ENCODE results near the gene MCUR1. TPM values are rescaled to one million over a fixed set of nuclear protein-coding genes. Genes with fewer than 3 reads are reported as not detected.
A peak's percentile ranks its signal among the peaks of the same experiment; 100 is the strongest.

Gene MCUR1
- total RNA-seq, 2 experiments from 2014 or later, result 34.8 to 38.0 TPM

- H3K9me3 Mint-ChIP-seq, result peaks cover 5% of the 10 kb centered on the region
- ChIA-PET POLR2A (no interaction called here), CTCF (interaction anchor here (0.7 kb wide), 1 partner anchor 144 kb away, joined by 3 read pairs; the partner anchor contains the start of gene NOL7)
- H3K36me3 Mint-ChIP-seq (ENCODE audit: low read depth), result peaks cover 2% of the 10 kb centered on the region
- intact Hi-C loops (cut with micrococcal nuclease), result no loop called here
- TF ChIP-seq CTCF (IDR thresholded peaks at IDR 0.05), result no peak
- H3K4me1 Mint-ChIP-seq (ENCODE audit: low read depth), result peaks cover 27% of the 10 kb centered on the region
- ATAC-seq, result no peak
- DNase-seq, result no peak
- H3K27ac Mint-ChIP-seq, result no peak overlapping the region
- H3K27me3 Mint-ChIP-seq, result no peaks in the 10 kb centered on the region
- no peak overlapping the region for H3K4me3 Mint-ChIP-seq
These were observed 55.3 kb downstream of the MCUR1 start for GRCh38 chr6:13759025-13759424.

- intact Hi-C loops (cut with micrococcal nuclease), result no loop called here
- POLR2A ChIA-PET, result interaction anchor here (1.0 kb wide), 1 partner anchor 11 kb away, joined by 4 read pairs; no protein-coding TSS in a partner anchor
- ATAC-seq, result no peak
- H3K9me3 Mint-ChIP-seq, result no peaks in the 10 kb centered on the region
- peaks cover 5% of the 10 kb centered on the region for H3K4me1 Mint-ChIP-seq (ENCODE audit: low read depth)
- H3K27me3 Mint-ChIP-seq, result no peaks in the 10 kb centered on the region
- CTCF ChIA-PET, result interaction anchor here (0.9 kb wide), 1 partner anchor 139 kb away, joined by 3 read pairs; the partner anchor contains the start of gene NOL7
- no peak overlapping the region for H3K27ac Mint-ChIP-seq
- H3K4me3 Mint-ChIP-seq, result no peak overlapping the region
- DNase-seq, result no peak
- H3K36me3 Mint-ChIP-seq (ENCODE audit: low read depth), result no peaks in the 10 kb centered on the region
- no peak for TF ChIP-seq CTCF (IDR thresholded peaks at IDR 0.05)
These were observed 59.7 kb downstream of the MCUR1 start for GRCh38 chr6:13754644-13755043.

DNA sequence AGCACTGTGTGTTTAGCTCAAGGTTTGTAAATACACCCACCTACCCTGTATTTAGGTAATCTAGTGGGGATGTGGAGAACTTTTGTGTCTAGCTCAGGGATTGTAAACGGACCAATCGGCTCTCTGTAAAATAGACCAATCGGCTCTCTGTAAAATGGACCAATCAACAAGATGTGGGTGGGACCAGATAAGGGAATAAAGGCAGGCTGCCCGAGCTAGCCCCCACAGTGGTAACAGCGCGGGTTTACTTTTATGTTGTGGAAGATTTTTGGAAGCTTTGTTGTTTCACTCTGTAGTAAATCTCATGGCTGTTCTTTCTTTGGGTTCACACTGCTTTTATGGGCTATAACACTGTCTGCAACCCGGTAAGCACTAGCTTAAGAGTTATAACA, 70.6 kb downstream of the MCUR1 start:
- Mint-ChIP-seq H3K27ac (no peak overlapping the region), H3K9me3 (peaks cover 2% of the 10 kb centered on the region), H3K27me3 (no peaks in the 10 kb centered on the region), H3K36me3 (ENCODE audit: low read depth) (no peaks in the 10 kb centered on the region), H3K4me1 (ENCODE audit: low read depth) (peaks cover 10% of the 10 kb centered on the region), H3K4me3 (no peak overlapping the region)
- intact Hi-C loops (cut with micrococcal nuclease), result no loop called here
- DNase-seq, result no peak
- ATAC-seq, result no peak
- no peak for TF ChIP-seq CTCF (IDR thresholded peaks at IDR 0.05)
- ChIA-PET POLR2A (interaction anchor here (0.6 to 0.7 kb wide), 2 partner anchors 11 to 19 kb away, joined by 3 to 4 read pairs; no protein-coding TSS in a partner anchor), CTCF (interaction anchor here (1.1 kb wide), 1 partner anchor 16 kb away, joined by 4 read pairs; no protein-coding TSS in a partner anchor)

DNA sequence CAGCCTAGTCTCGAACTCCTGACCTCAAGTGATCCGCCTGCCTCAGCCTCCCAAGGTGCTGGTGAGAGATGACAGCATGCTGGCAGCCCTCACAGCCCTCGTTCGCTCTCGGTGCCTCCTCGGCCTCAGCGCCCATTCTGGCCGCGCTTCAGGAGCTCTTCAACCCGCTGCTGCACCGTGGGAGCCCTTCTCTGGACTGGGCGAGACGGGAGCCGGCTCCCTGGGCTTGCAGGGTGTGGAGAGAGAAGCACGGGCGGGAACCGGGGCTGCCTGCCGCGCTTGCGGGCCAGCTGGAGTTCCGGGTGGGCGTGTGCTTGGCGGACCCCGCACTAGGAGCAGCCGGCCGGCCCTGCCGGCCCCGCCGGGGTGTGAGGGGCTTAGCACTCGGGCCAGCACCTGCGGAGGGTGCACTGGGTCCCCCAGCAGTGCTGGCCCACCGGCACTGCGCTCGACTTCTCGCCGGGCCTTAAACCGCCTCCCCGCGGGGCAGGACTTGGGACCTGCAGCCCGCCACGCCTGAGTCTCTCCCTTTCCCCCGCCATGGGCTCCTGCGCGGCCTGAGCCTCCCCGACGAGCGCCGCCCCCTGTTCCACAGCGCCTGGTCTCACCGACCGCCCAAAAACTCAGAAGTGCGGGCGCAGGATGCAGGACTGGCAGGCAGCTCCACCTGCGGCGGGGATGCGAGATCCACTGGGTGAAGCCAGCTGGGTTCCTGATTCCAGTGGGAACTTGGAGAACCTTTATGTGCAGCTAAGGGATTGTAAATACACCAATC, 71.2 kb downstream of the MCUR1 start:
- no peaks in the 10 kb centered on the region for H3K36me3 Mint-ChIP-seq (ENCODE audit: low read depth)
- intact Hi-C loops (cut with micrococcal nuclease), result no loop called here
- TF ChIP-seq CTCF (IDR thresholded peaks at IDR 0.05), result no peak
- DNase-seq, result no peak
- H3K27ac Mint-ChIP-seq, result no peak overlapping the region
- CTCF ChIA-PET, result interaction anchor here (1.1 kb wide), 1 partner anchor 16 kb away, joined by 4 read pairs; no protein-coding TSS in a partner anchor
- peak overlapping the region; percentile 24 for H3K4me3 Mint-ChIP-seq
- H3K9me3 Mint-ChIP-seq, result peaks cover 2% of the 10 kb centered on the region
- POLR2A ChIA-PET, result interaction anchor here (0.6 kb wide), 1 partner anchor 12 kb away, joined by 4 read pairs; no protein-coding TSS in a partner anchor
- H3K27me3 Mint-ChIP-seq, result no peaks in the 10 kb centered on the region
- no peak for ATAC-seq
- H3K4me1 Mint-ChIP-seq (ENCODE audit: low read depth), result peaks cover 10% of the 10 kb centered on the region

GRCh38 chr6:13741365-13741764, 73.0 kb downstream of the MCUR1 start:
- no peak for DNase-seq
- Mint-ChIP-seq H3K4me3 (no peak overlapping the region), H3K27me3 (no peaks in the 10 kb centered on the region), H3K36me3 (ENCODE audit: low read depth) (no peaks in the 10 kb centered on the region), H3K9me3 (no peaks in the 10 kb centered on the region), H3K4me1 (ENCODE audit: low read depth) (no peaks in the 10 kb centered on the region), H3K27ac (no peak overlapping the region)
- CTCF ChIA-PET, result no interaction called here
- no peak for TF ChIP-seq CTCF (IDR thresholded peaks at IDR 0.05)
- ATAC-seq, result no peak
- intact Hi-C loops (cut with micrococcal nuclease), result no loop called here
- POLR2A ChIA-PET, result no interaction called here

Data from activated CD8-positive, alpha-beta T cell treated with anti-CD3 and anti-CD28 coated beads for 36 hours (primary cell).